ENCODE data around the gene CDC42BPA.

The CDC42BPA gene

DNA sequence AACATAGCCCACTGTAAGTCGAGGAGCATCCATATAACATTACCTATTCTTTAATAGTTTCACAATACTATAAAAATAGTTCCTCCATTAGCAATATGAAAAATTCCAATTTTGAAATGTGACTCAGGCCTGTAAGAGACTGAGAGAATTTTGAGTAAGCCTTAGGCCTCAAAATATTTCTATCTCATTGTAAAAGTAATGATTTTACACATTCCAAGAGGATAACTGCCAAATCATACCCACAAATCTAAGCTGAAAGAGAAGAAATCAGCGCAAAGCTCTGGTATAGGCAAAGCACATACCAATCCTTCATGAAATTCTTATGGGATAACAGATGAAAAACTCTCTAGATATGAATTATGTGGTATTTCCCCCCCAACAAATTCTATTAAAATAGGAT lies 144.1 kb downstream of the CDC42BPA start:
- Histone ChIP-seq H3K27ac (ENCODE audit: low read depth, low read length) (no peak overlapping the region), H3K4me1 (ENCODE audit: insufficient read depth, low read length) (peaks cover 5% of the 10 kb centered on the region), H3K4me3 (ENCODE audit: low read depth in 1 of 2, low read length in 2 of 2) (no peak overlapping the region), H3K27me3 (ENCODE audit: control insufficient read depth in 1 of 2, insufficient read depth in 2 of 2, low read length in 2 of 2) (no peaks in the 10 kb centered on the region), H3K36me3 (ENCODE audit: insufficient read depth, low read length) (no peaks in the 10 kb centered on the region), H3K9ac (ENCODE audit: low read length) (no peak overlapping the region), H3K9me3 (ENCODE audit: low read length) (no peaks in the 10 kb centered on the region)

GRCh38 chr1:227170361-227171166 lies 147.7 kb downstream of the CDC42BPA start:
- H3K27ac ChIP-seq (ENCODE audit: low read depth, low read length), result no peak overlapping the region
- H3K4me1 ChIP-seq (ENCODE audit: insufficient read depth, low read length), result peaks cover 9% of the 10 kb centered on the region
- no peaks in the 10 kb centered on the region for H3K9me3 ChIP-seq (ENCODE audit: low read length)
- H3K4me3 ChIP-seq (ENCODE audit: low read depth in 1 of 2, low read length in 2 of 2), result no peak overlapping the region
- no peaks in the 10 kb centered on the region for H3K27me3 ChIP-seq (ENCODE audit: control insufficient read depth in 1 of 2, insufficient read depth in 2 of 2, low read length in 2 of 2)
- no peak overlapping the region for H3K9ac ChIP-seq (ENCODE audit: low read length)
- H3K36me3 ChIP-seq (ENCODE audit: insufficient read depth, low read length), result no peaks in the 10 kb centered on the region

GRCh38 chr1:227169343-227169742 lies 148.9 kb downstream of the CDC42BPA start:
- peaks cover 9% of the 10 kb centered on the region for H3K4me1 ChIP-seq (ENCODE audit: insufficient read depth, low read length)
- H3K27ac ChIP-seq (ENCODE audit: low read depth, low read length), result no peak overlapping the region
- H3K36me3 ChIP-seq (ENCODE audit: insufficient read depth, low read length), result no peaks in the 10 kb centered on the region

DNA sequence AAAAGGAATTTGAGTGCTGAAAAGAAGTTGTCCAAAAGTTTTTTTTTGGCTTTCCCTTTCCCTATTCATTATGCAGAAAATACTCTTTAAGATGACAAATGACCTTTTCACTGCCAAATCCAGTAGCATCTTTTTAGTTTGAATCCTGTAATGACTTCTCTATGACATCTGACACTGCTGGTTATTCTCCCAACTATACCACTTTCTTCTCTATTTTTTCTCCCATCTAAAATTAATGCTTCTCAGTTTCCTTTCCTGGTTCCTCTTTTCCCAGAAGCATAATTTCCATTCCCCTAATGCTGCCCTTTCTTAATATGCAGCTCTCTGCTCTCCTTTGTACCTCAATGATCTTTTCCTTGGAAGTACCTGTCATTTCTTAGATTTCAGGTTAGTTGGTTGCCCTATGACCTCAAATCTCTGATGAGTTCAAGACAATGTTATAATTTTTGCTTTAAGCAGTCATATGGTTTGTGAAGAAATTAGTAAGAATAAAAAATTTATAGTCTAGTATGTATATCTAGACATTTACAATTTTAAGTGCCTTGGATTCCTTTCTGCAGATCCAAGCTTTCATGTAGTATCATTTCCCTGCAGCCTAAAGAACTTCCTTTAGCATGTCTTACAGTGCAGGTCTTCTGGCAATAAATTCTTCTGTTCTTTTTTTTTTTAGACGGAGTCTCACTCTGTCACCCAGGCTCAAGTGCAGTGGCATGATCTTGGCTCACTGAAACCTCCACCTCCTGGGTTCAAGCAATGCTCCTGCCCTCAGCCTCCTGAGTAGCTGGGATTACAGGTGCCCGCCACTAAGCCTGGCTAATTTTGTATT lies 150.8 kb downstream of the CDC42BPA start:
- Histone ChIP-seq H3K9me3 (ENCODE audit: low read length) (no peaks in the 10 kb centered on the region), H3K27me3 (ENCODE audit: control insufficient read depth in 1 of 2, insufficient read depth in 2 of 2, low read length in 2 of 2) (no peaks in the 10 kb centered on the region), H3K4me3 (ENCODE audit: low read depth in 1 of 2, low read length in 2 of 2) (no peak overlapping the region), H3K36me3 (ENCODE audit: insufficient read depth, low read length) (no peaks in the 10 kb centered on the region), H3K27ac (ENCODE audit: low read depth, low read length) (no peak overlapping the region), H3K9ac (ENCODE audit: low read length) (no peak overlapping the region), H3K4me1 (ENCODE audit: insufficient read depth, low read length) (peaks cover 9% of the 10 kb centered on the region)

More at GRCh38 chr1:227169343-227169742, 148.9 kb downstream of the CDC42BPA start:
- H3K27me3 ChIP-seq (ENCODE audit: control insufficient read depth in 1 of 2, insufficient read depth in 2 of 2, low read length in 2 of 2), result no peaks in the 10 kb centered on the region
- H3K9me3 ChIP-seq (ENCODE audit: low read length), result no peaks in the 10 kb centered on the region
- H3K4me3 ChIP-seq (ENCODE audit: low read depth in 1 of 2, low read length in 2 of 2), result no peak overlapping the region
- no peak overlapping the region for H3K9ac ChIP-seq (ENCODE audit: low read length)

DNA sequence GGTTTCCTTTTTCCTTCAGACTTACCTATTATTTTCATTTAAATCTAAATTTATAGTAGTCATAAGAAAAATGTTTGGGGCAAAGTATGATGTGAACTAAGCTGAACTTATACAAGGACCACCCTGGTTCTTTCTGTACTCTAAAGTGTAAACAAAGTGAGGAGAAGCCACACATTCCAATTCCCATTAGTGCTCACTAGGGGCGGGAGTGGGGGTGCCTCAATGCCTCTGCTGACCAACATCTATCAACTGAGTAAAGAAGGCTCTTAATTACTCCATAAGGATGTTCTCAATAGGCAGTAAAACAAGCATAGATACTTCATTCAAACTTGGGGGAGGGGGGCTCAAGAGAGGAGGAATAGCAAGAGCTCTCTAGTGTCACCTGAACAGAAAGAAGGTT lies 151.7 kb downstream of the CDC42BPA start:
- no peak overlapping the region for H3K9ac ChIP-seq (ENCODE audit: low read length)
- H3K27ac ChIP-seq (ENCODE audit: low read depth, low read length), result no peak overlapping the region
- H3K4me3 ChIP-seq (ENCODE audit: low read depth in 1 of 2, low read length in 2 of 2), result no peak overlapping the region
- no peaks in the 10 kb centered on the region for H3K9me3 ChIP-seq (ENCODE audit: low read length)
- H3K36me3 ChIP-seq (ENCODE audit: insufficient read depth, low read length), result no peaks in the 10 kb centered on the region
- H3K27me3 ChIP-seq (ENCODE audit: control insufficient read depth in 1 of 2, insufficient read depth in 2 of 2, low read length in 2 of 2), result no peaks in the 10 kb centered on the region
- peaks cover 9% of the 10 kb centered on the region for H3K4me1 ChIP-seq (ENCODE audit: insufficient read depth, low read length)

DNA sequence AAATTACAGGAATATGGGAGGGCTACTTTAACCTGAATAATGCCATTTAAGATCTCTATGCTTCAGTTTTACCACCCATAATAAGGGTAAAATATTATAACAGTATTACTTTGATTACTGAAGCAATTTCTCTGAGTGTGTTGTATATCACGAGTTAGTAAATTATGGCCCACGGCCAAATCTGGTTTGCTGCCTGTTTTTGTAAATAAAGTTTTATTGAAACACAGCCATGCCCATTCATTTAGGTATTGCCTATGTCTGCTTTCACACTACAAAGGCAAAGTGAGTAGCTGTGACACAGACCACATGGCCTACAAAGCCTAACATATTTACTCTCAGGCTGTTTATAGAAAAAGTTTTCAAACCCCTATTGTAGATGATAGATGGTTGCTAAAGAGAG lies 156.8 kb downstream of the CDC42BPA start:
- H3K4me1 ChIP-seq (ENCODE audit: insufficient read depth, low read length), result no peaks in the 10 kb centered on the region
- H3K27me3 ChIP-seq (ENCODE audit: control insufficient read depth in 1 of 2, insufficient read depth in 2 of 2, low read length in 2 of 2), result no peaks in the 10 kb centered on the region
- no peak overlapping the region for H3K27ac ChIP-seq (ENCODE audit: low read depth, low read length)
- H3K9me3 ChIP-seq (ENCODE audit: low read length), result no peaks in the 10 kb centered on the region
- no peak overlapping the region for H3K9ac ChIP-seq (ENCODE audit: low read length)
- H3K4me3 ChIP-seq (ENCODE audit: low read depth in 1 of 2, low read length in 2 of 2), result no peak overlapping the region
- peaks cover 9% of the 10 kb centered on the region for H3K36me3 ChIP-seq (ENCODE audit: insufficient read depth, low read length)

- H3K9me3 ChIP-seq (ENCODE audit: low read length), result no peaks in the 10 kb centered on the region
- no peak overlapping the region for H3K27ac ChIP-seq (ENCODE audit: low read depth, low read length)
- H3K36me3 ChIP-seq (ENCODE audit: insufficient read depth, low read length), result peaks cover 9% of the 10 kb centered on the region
- H3K9ac ChIP-seq (ENCODE audit: low read length), result no peak overlapping the region
- no peak overlapping the region for H3K4me3 ChIP-seq (ENCODE audit: low read depth in 1 of 2, low read length in 2 of 2)
- H3K27me3 ChIP-seq (ENCODE audit: control insufficient read depth in 1 of 2, insufficient read depth in 2 of 2, low read length in 2 of 2), result no peaks in the 10 kb centered on the region
- peaks cover 10% of the 10 kb centered on the region for H3K4me1 ChIP-seq (ENCODE audit: insufficient read depth, low read length)
Observed at GRCh38 chr1:227156520-227156919, 161.8 kb downstream of the CDC42BPA start.

DNA sequence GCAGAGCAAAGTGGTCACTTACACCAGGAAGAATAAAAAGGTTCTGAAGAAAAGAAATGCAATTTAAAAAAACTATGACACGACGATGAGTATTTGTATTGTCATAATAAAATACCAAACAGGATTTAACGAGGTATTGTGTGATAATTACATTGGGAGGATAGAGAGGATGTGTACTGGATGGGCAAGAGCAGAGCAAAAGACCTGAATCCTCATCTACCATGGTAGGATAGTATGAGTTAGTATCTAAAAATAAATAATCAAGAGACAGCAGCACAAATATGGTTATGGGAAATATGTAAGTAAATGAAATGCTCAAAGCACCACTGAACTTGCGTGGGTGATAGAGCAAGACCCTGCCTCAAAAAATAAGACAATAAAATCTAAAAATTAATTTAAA lies 162.6 kb downstream of the CDC42BPA start:
- H3K9me3 ChIP-seq (ENCODE audit: low read length), result no peaks in the 10 kb centered on the region
- no peak overlapping the region for H3K4me3 ChIP-seq (ENCODE audit: low read depth in 1 of 2, low read length in 2 of 2)
- peaks cover 10% of the 10 kb centered on the region for H3K4me1 ChIP-seq (ENCODE audit: insufficient read depth, low read length)
- no peaks in the 10 kb centered on the region for H3K27me3 ChIP-seq (ENCODE audit: control insufficient read depth in 1 of 2, insufficient read depth in 2 of 2, low read length in 2 of 2)
- no peak overlapping the region for H3K9ac ChIP-seq (ENCODE audit: low read length)
- peaks cover 9% of the 10 kb centered on the region for H3K36me3 ChIP-seq (ENCODE audit: insufficient read depth, low read length)
- H3K27ac ChIP-seq (ENCODE audit: low read depth, low read length), result no peak overlapping the region

DNA sequence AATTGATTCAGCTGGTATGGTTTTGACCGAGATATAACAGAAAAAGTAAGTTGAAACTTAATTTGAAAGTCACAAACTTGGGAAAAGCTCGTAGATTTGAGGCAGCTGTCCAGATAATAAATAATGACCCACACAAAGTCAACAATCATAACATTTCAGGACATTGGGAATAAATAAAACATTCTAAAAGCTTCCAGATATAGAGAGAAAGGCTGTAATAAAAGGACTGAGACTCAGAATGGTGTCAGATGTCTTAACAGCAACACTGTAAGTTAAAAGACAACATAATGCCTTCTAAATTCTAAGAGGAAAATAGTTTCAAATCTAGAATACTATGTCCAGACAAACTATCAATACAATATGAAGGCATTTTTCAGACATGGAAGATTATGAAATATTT lies 163.3 kb downstream of the CDC42BPA start:
- H3K9ac ChIP-seq (ENCODE audit: low read length), result no peak overlapping the region

GRCh38 chr1:227152525-227152924 lies 165.8 kb downstream of the CDC42BPA start:
- Histone ChIP-seq H3K9me3 (ENCODE audit: low read length) (no peaks in the 10 kb centered on the region), H3K36me3 (ENCODE audit: insufficient read depth, low read length) (no peaks in the 10 kb centered on the region), H3K4me3 (ENCODE audit: low read depth in 1 of 2, low read length in 2 of 2) (no peak overlapping the region), H3K27me3 (ENCODE audit: control insufficient read depth in 1 of 2, insufficient read depth in 2 of 2, low read length in 2 of 2) (no peaks in the 10 kb centered on the region), H3K9ac (ENCODE audit: low read length) (no peak overlapping the region), H3K4me1 (ENCODE audit: insufficient read depth, low read length) (peaks cover 10% of the 10 kb centered on the region), H3K27ac (ENCODE audit: low read depth, low read length) (no peak overlapping the region)

More for the DNA sequence above, 163.3 kb downstream of the CDC42BPA start:
- Histone ChIP-seq H3K9me3 (ENCODE audit: low read length) (no peaks in the 10 kb centered on the region), H3K4me1 (ENCODE audit: insufficient read depth, low read length) (peaks cover 10% of the 10 kb centered on the region), H3K36me3 (ENCODE audit: insufficient read depth, low read length) (peaks cover 9% of the 10 kb centered on the region), H3K27ac (ENCODE audit: low read depth, low read length) (no peak overlapping the region), H3K4me3 (ENCODE audit: low read depth in 1 of 2, low read length in 2 of 2) (no peak overlapping the region), H3K27me3 (ENCODE audit: control insufficient read depth in 1 of 2, insufficient read depth in 2 of 2, low read length in 2 of 2) (no peaks in the 10 kb centered on the region)

- Histone ChIP-seq H3K27ac (ENCODE audit: low read depth, low read length) (no peak overlapping the region), H3K27me3 (ENCODE audit: control insufficient read depth in 1 of 2, insufficient read depth in 2 of 2, low read length in 2 of 2) (no peaks in the 10 kb centered on the region), H3K9ac (ENCODE audit: low read length) (no peak overlapping the region), H3K4me3 (ENCODE audit: low read depth in 1 of 2, low read length in 2 of 2) (no peak overlapping the region), H3K36me3 (ENCODE audit: insufficient read depth, low read length) (peaks cover 34% of the 10 kb centered on the region), H3K4me1 (ENCODE audit: insufficient read depth, low read length) (no peaks in the 10 kb centered on the region), H3K9me3 (ENCODE audit: low read length) (no peaks in the 10 kb centered on the region)
Observed at GRCh38 chr1:227140376-227140775, 177.9 kb downstream of the CDC42BPA start.
